GM21717 (cell line): Measurements from ENCODE around the gene TANGO6.
A peak's percentile ranks its signal among the peaks of the same experiment; 100 is the strongest.

Experiments used
- ATAC-seq: cut with Tn5 transposase; IDR thresholded peaks from one replicate; pipeline ENCODE4 v1.9.1; 2021; ENCODE audit warnings: mild to moderate bottlenecking, moderate library complexity; ENCODE audit not compliant: unreplicated experiment

The TANGO6 gene

GRCh38 chr16:68999114-68999513 lies 155.8 kb downstream of the TANGO6 start:
- no peak for ATAC-seq

DNA sequence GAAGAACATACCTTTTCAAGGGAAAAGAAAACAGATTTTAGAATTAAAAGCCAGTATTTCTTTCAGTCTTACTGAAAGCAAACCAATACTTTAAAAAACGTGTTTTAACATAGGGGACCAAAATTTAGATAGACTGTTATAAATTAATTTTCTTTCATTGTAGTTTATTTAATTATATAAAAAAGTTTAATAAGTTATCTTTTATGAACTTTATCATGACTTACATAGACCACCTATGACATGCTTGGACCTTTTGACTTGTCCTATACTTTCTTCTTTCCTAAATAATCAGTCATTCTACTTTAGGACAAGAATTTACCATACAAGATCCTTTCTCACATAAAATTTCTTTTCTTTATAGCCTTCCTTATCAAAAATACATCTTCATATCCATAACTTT lies 160.2 kb downstream of the TANGO6 start:
- no peak for ATAC-seq

DNA sequence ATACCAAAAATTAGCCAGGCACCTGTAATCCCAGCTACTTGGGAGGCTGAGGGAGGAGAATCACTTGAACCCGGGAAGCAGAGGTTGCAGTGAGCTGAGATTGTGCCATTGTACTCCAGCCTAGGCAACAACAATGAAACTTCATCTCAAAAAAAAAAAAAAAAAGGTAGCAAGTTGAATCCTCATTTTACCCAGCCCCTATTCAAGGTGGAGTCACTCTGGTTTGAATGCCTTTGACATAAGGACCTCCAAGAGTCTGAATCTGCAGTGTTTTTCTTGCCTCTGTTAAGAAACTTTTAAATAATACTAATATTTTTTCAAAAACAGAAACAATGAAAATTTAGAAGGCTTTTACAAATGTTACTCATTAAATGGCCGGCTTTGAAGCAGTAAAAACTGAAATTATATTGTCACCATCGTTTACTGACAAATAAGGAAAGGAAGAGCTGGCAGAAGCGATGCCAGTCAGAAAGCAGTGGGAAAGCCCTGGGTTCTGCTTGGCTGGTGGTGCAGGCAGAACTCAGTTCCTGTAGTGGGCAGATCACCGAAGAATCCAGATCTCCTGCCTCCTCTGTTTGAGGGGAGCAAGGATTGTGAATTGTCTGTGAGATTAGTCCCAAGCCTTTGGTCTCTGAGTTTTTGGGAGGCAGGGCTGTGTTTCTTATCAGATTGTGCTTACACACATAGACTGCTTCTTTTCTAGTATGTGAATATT lies 162.5 kb downstream of the TANGO6 start:
- ATAC-seq, result peak; percentile 52

DNA sequence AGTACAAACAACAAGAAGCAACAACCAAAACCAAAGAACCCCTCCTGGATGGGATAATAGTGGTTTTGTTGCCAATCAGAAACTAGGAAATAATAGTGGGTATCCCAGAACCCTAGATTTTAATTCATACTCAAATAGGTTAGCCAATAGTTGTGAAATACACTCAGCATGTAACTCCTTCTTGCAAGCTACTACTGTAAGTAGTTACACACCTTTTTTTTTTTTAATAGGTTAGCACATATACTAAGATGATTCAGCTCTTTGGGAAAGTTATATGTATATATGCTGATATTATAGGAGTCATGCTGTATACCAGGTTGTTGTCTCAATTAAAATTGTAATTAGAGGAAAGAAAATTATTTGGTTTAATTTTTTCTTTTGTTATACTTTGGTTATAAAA lies 169.6 kb downstream of the TANGO6 start:
- ATAC-seq, result no peak

DNA sequence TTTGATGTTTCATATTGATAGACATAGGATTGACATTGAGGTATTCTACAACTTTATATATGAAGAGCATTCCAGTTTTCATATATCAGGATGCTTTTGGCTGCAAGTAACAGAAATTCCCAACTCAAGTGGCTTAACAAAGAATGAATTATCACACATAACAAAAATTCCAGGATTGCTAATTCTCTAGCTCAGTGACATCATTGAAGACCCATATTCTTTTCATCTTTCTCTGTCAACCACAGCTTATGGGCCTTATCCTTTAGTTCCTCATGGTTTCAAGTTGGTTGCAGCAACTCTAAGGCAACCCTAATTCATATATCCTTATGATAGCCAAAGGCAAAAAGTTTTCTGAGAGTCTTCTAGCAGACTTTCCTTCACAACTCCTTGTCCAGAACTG lies 170.7 kb downstream of the TANGO6 start:
- ATAC-seq, result no peak

- no peak for ATAC-seq
Measured at GRCh38 chr16:69014811-69015210, 171.5 kb downstream of the TANGO6 start.

DNA sequence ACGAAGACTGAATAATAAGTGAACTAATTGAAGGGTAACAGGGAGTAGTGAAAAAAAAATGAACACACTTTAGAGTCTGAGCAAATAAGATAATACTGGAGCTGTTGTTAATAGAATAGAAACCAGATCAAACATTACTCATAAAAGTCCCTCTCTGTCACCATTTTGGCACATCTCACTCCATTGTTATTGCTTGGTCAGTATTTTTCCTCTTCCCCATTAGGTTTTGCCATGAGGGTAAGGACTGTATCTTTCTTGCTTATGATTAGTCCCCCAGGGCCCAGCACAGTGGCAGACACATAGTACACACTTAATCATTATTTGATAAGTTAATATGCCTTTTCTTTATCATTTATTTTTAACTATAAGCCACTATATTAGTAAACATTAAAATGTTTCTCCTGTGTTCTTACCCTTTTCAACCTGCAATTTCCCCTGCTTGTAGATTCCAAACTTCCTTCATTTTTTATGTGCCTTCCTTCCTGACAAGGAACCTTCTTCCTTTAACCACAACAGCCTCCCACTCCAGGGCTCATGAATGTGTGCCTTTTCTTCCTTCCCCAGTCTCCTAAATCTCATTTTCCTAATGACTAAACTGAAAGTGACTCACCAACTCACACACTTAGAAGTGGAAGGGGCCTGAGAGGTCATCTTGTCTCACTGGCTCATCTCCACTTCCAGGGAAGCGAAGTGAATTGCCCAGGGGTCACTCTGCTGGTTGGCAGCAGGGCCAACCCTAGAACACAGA lies 173.9 kb downstream of the TANGO6 start:
- ATAC-seq, result no peak

DNA sequence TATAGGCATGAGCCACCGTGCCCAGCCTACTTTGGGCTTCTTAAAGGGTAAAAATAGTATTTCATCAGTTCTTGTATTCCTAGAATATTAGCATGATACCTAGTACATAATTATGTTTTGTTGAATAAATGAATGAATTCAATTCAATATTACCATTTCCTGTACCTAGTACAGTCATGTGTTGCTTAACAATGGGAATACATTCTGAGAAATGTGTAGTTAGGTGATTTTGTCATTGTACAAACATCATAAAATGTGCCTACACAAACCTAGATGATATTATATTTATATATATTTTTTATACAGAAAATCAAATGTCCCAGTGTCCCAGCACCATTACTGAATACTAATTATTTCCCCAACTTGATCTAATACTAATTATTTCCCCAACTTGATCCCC lies 176.5 kb downstream of the TANGO6 start:
- ATAC-seq, result no peak

DNA sequence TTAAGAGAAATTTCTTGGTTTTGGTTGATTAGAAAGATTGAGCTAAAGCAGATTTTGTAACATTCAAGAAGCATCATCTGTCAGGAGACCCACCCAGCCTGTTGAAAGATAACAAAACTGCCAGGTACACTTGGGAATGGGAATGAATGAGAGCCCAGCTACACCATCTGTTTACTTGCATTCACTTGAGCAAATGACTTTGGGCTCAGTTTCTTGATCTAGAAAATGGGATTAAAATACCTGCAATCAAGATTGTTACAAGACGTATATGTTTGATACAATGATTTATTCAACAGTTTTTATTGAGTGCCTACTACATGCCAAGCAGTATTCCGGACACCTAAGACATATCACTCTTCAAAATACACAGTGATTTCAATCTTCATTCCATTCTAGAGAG lies 185.8 kb downstream of the TANGO6 start:
- no peak for ATAC-seq

GRCh38 chr16:69031877-69032301 lies 188.6 kb downstream of the TANGO6 start:
- no peak for ATAC-seq

GRCh38 chr16:69033151-69033949 lies 190.0 kb downstream of the TANGO6 start:
- ATAC-seq, result no peak

DNA sequence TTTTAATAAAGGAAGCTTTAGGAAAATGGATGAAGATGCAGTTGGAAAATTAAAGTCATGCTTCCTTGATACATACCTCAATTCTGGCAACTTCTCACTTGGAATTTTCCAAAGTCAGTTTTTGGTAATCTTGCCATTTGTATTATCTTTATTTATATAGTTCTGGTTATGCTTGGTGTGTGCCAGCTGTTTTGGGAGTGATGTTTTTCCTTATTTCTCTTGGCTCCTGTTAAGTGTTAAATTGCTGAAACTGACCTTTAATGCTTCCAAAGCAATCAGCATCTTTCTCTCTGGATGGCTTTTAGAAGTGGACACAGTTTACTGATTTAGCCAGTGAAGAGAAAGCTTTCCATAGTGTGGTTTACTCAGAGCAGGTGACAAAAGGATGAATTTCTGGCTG lies 192.0 kb downstream of the TANGO6 start:
- ATAC-seq, result no peak

DNA sequence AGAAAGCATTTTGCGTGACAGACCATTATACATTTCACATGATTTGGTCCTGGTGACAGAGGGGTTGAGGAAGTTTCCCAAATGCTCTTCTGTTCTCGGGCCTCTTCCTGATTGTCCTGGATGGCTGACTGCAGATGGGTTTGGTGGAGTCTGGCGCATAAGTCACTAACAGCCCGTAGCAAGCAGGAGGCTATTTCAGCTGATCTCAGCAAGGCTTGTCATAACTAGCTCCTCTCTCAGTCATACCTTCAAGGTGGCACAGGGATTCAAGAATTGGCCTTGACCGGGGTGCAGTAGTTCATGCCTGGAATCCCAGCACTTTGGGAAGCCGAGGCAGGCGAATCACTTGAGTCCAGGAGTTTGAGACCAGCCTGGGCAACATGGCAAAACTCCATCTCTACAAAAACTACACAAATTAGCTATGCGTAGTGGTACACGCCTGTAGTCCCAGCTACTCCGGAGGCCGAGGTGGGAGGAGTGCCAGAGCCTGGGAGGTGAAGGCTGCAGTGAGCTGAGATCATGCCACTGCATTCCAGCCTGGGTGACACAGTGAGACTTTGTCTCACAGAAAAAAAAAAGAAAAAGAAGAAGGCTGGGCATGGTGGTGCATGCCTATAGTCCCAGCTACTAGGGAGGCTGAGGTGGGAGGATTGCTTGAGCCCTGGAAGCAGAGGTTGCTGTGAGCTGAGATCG lies 193.2 kb downstream of the TANGO6 start:
- no peak for ATAC-seq

DNA sequence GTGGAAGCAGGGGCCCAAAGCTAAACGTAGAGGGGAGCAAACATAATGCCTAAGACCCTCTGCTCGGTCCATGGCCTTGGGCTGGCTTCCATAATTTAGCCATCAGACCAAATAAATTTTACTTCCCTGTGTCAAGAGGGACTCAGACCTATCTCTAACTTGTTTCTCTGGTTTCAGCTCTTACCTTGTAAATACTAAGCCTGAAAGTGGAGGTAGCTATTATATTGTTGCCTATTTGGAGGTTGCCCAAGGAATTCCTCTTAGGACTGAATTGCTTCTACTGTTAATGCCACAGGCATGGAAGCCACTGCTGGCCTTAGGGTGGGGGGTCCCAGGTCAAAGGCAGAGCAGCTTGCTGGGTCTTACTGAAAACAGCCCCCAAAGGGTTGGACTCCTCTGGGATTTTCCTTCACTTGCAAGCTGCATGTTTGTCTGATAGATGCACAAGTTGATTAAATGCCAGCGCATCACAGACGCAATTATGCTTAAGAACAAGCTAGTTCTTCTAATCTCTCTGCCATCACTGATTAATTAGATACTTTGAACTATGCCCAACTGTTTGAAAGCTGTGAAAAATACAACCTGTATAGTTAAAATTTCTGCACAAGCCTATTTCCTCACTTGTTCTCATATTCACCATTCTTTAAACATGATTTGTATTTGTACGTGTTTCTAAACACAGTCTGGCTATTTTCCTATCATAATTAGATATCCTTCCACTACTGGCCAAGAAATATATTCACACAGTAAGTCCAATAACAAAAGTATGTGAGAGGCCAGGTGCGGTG lies 194.2 kb downstream of the TANGO6 start:
- ATAC-seq, result no peak

- ATAC-seq, result no peak
Measured at GRCh38 chr16:69039333-69039941, 196.1 kb downstream of the TANGO6 start.

- no peak for ATAC-seq
Measured at GRCh38 chr16:69040144-69040909, 197.0 kb downstream of the TANGO6 start.

DNA sequence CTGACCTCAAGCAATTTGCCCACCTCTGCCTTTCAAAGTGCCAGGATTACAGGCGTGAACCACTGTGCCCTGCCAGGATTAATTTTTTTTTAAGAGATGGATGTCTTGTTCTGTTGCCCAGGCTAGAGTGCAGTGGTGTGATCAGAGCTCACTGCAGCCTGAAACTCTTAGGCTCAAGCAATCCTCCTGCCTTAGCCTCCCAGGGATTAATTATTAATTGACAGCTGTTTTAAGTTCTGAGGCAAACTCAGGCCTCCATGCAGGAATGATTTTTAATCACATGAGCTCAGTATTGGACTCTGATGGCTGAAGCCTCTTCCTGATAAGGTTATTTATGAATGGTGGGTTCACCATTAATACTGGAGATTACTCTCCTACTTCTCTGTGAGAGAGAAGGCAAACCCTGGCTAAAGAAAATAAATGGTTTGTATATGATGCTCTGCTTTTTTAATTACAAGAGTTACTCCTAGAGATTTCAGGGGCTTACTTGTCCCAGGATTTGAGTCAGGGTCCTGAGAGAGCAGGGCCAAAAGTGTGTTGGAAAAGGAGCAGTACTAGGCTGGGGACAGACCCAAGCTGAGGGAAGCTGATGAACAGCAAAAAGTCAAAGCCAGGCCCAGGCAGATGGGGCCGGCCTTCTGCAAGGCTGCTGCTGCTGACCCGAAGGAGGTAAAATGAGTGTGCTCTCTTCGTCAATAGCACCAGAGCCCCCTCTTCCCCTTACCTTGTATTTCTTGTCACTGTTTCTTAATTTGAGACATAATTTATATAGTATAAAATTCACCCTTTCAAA lies 205.2 kb downstream of the TANGO6 start:
- no peak for ATAC-seq

- ATAC-seq, result no peak
Measured at GRCh38 chr16:69049146-69049545, 205.8 kb downstream of the TANGO6 start.
